ENCODE results near the gene EMILIN2. TPM values are rescaled to one million over a fixed set of nuclear protein-coding genes. Genes with fewer than 3 reads are reported as not detected.

EMILIN2 gene
- polyA plus RNA-seq, 1 donor (not counting 4 experiments of a cell fraction or from before 2014, with no cell fraction given), result 0.07 TPM

DNA sequence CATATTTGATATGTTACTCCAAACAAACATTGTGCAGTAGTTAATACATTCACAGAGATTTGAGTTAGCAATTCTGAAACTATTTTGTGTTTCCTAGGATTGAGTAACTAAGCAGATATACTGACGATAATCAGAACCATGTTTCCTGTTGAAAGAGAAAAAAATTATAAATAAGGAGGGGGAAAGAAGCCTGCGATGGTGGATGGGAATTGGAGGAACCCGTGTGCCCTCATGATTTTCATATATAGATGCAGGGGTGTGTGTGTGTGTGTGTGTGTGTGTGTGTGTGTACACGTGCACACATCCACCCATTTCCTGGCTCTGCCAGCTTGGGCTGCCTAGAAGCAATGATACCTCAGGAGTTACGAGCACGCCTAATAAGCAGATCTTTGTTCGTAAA is 109.2 kb downstream of the EMILIN2 start:
- H4K20me1 ChIP-seq (ENCODE audit: control insufficient read depth, extremely low read depth, insufficient read depth, low read length), result no peaks in the 10 kb centered on the region
- FAIRE-seq (no peak), DNase-seq (ENCODE audit: low read depth, low spot score) (no peak)
- H3K79me2 ChIP-seq (ENCODE audit: control insufficient read depth, insufficient read depth, low read length), result no peaks in the 10 kb centered on the region
- H3K4me3 ChIP-seq (ENCODE audit: control insufficient read depth in 2 of 3, extremely low read depth in 1 of 3, insufficient read depth in 2 of 3, low read depth in 1 of 3, low read length in 3 of 3), result no peak overlapping the region
- H3K4me1 ChIP-seq (ENCODE audit: control insufficient read depth, extremely low read depth, insufficient read depth, low read length), result no peaks in the 10 kb centered on the region
- H3K27me3 ChIP-seq (ENCODE audit: control insufficient read depth, extremely low read depth, insufficient read depth, low read length), result no peaks in the 10 kb centered on the region
- dilution Hi-C loops (cut with MboI; ENCODE audit: extremely low pct_ligation_motif_present, low sequenced_read_pairs), result no loop called here
- no peak overlapping the region for H3K4me2 ChIP-seq (ENCODE audit: control insufficient read depth, extremely low read depth, insufficient read depth, low read depth, low read length)
- no peaks in the 10 kb centered on the region for H3K9me1 ChIP-seq (ENCODE audit: control insufficient read depth, extremely low read depth, insufficient read depth, low read length)
- no peaks in the 10 kb centered on the region for H3K9me3 ChIP-seq (ENCODE audit: control insufficient read depth, low read depth, low read length)
- H3K9ac ChIP-seq (ENCODE audit: control insufficient read depth, extremely low read depth, insufficient read depth, low read length), result no peak overlapping the region
- no peak overlapping the region for H2AFZ ChIP-seq (ENCODE audit: control insufficient read depth, low read length)
- no peak for TF ChIP-seq EZH2 (IDR thresholded peaks at IDR 0.05; ENCODE audit: low read length)
- TF ChIP-seq, protein P1, sequence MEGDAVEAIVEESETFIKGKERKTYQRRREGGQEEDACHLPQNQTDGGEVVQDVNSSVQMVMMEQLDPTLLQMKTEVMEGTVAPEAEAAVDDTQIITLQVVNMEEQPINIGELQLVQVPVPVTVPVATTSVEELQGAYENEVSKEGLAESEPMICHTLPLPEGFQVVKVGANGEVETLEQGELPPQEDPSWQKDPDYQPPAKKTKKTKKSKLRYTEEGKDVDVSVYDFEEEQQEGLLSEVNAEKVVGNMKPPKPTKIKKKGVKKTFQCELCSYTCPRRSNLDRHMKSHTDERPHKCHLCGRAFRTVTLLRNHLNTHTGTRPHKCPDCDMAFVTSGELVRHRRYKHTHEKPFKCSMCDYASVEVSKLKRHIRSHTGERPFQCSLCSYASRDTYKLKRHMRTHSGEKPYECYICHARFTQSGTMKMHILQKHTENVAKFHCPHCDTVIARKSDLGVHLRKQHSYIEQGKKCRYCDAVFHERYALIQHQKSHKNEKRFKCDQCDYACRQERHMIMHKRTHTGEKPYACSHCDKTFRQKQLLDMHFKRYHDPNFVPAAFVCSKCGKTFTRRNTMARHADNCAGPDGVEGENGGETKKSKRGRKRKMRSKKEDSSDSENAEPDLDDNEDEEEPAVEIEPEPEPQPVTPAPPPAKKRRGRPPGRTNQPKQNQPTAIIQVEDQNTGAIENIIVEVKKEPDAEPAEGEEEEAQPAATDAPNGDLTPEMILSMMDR (optimal IDR thresholded peaks at IDR 0.05 in 1 of 3, IDR thresholded peaks at IDR 0.05 in 1 of 3, conservative IDR thresholded peaks at IDR 0.05 in 1 of 3; ENCODE audit: extremely low read depth in 1 of 3, insufficient read depth in 2 of 3, low read length in 3 of 3), result no peak
- H3K27ac ChIP-seq (ENCODE audit: control insufficient read depth, insufficient read depth, low read length), result no peak overlapping the region
- H3K36me3 ChIP-seq (ENCODE audit: control insufficient read depth in 2 of 2, extremely low read depth in 1 of 2, insufficient read depth in 2 of 2, low read length in 2 of 2), result no peaks in the 10 kb centered on the region

DNA sequence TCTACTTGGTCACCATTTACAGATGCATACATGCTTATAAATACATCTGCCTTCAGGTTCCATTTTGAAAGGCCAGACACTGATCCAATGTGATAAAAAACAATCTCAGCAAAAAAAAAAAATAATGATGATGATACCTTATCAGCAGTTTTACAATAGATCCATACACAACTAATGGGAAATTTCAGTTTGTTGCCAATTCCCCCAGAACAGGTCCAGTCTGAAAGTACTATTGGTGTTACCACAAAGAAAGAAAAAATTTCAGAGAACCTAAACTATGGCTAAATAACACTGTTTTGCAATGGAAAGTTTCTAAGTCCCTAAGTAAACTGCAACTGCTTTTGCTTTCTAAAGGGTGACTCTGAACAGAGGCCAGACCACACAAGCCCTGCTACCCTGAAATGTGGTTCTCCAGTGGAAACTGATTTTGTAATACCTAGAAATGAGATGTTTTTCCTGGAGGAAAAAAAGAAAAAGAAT is 112.1 kb downstream of the EMILIN2 start:
- H3K27ac ChIP-seq (ENCODE audit: control insufficient read depth, insufficient read depth, low read length), result no peak overlapping the region
- no peak overlapping the region for H3K4me2 ChIP-seq (ENCODE audit: control insufficient read depth, extremely low read depth, insufficient read depth, low read depth, low read length)

More for the DNA sequence above, 112.1 kb downstream of the EMILIN2 start:
- Histone ChIP-seq H2AFZ (ENCODE audit: control insufficient read depth, low read length) (no peak overlapping the region), H3K4me3 (ENCODE audit: control insufficient read depth in 2 of 3, extremely low read depth in 1 of 3, insufficient read depth in 2 of 3, low read depth in 1 of 3, low read length in 3 of 3) (no peak overlapping the region), H3K9ac (ENCODE audit: control insufficient read depth, extremely low read depth, insufficient read depth, low read length) (no peak overlapping the region), H3K79me2 (ENCODE audit: control insufficient read depth, insufficient read depth, low read length) (no peaks in the 10 kb centered on the region), H3K27me3 (ENCODE audit: control insufficient read depth, extremely low read depth, insufficient read depth, low read length) (no peaks in the 10 kb centered on the region), H3K4me1 (ENCODE audit: control insufficient read depth, extremely low read depth, insufficient read depth, low read length) (no peaks in the 10 kb centered on the region), H3K9me3 (ENCODE audit: control insufficient read depth, low read depth, low read length) (no peaks in the 10 kb centered on the region), H3K9me1 (ENCODE audit: control insufficient read depth, extremely low read depth, insufficient read depth, low read length) (no peaks in the 10 kb centered on the region), H3K36me3 (ENCODE audit: control insufficient read depth in 2 of 2, extremely low read depth in 1 of 2, insufficient read depth in 2 of 2, low read length in 2 of 2) (no peaks in the 10 kb centered on the region), H4K20me1 (ENCODE audit: control insufficient read depth, extremely low read depth, insufficient read depth, low read length) (no peaks in the 10 kb centered on the region)
- dilution Hi-C loops (cut with MboI; ENCODE audit: extremely low pct_ligation_motif_present, low sequenced_read_pairs), result no loop called here
- no peak for FAIRE-seq
- DNase-seq (ENCODE audit: low read depth, low spot score), result no peak
- no peak for TF ChIP-seq EZH2 (IDR thresholded peaks at IDR 0.05; ENCODE audit: low read length)
- TF ChIP-seq, protein P1 (optimal IDR thresholded peaks at IDR 0.05 in 1 of 3, IDR thresholded peaks at IDR 0.05 in 1 of 3, conservative IDR thresholded peaks at IDR 0.05 in 1 of 3; ENCODE audit: extremely low read depth in 1 of 3, insufficient read depth in 2 of 3, low read length in 3 of 3), result no peak

All from keratinocyte (primary cell).